SHP77 (cell line): ENCODE results near the gene SEMA5A.

ENCODE experiments used
- DNase-seq, 2 experiments: peaks; one replicate each; lab custom pipeline; 2025; lab: John Stamatoyannopoulos, UW

SEMA5A gene

DNA sequence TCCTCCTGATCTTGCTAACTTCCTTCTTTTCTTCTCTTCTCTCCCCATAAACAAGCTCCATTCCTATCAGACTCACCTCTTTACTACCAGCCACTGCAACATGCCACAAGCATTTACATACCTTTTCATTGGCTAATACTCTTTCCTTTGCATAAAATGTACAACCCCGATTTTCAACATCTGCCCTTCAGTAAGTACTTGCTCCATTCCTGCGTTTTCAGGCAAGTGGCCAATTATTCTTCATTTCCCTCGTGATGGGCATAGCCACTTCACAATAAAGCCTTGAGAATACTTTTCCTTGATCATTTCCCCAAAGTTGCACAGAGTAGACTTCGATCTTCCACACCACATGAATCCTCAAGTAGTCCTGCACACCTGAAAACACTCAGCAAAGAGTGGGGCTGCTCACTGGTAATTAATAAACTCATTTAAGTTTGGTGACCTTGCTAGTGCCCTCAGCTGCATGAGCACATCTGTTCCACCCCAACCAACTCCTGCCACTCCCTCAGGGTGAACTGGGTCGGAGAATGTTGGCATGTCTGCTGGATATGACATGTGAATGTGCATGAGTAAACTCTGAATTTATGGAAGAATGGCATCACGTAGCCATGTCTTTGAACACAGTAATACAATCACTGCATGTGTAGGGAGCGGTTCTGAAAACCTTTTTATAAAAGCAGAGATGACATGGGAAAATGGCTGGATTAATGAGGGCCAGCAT lies 535.8 kb downstream of the SEMA5A start:
- no peak for DNase-seq

DNA sequence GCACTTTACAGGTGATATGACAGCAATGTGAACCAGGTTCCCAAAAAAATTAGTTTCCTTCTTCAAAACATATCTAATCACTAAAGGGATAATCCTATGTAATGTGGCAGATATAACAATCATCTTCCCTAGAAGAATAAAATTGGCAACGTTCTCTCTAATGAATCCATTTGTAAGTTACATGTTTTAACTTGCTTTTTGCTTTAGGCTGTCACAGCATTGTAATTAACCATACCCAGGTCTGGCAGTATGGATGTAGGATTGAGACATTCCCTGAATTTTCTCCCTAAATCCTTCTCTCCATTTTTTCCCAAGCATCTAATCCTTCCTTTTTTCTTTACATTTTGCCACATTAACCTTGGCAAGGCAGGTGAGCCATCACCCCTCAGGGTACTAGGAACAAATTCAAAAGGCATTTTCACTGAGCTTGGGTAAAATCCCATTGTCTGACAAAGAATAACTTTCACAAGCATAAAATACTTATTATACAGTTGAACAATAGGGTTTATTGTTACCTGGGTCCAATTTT lies 548.3 kb downstream of the SEMA5A start:
- no peak for DNase-seq

DNA sequence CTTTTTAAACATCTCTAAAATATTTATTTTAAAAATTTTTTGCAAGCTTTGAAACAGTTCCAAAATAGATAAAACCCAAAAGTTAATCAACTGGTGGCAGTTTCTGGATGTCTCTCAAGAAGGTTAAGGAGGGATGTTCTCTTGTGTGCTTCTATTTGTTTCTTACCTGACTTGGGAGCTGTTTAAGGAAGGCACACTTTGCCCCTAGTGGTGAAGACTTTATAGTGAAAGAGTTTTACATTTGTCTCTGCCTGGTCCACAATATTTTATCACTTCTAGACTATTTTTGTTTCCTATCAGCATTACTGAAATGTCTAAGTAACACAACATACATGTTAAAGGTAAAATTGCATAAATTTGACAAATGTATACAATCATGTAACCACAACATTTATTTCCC lies 552.8 kb downstream of the SEMA5A start:
- peak in 1 of 2 experiments; percentile 4 for DNase-seq
